Transverse colon (tissue), 4 donors: Measurements from ENCODE around the gene RBM24. TPM values are rescaled to one million over a fixed set of nuclear protein-coding genes. Genes with fewer than 3 reads are reported as not detected.

Source experiments
- DNase-seq: peaks from one replicate; pipeline ENCODE4 v3.0.0-alpha.2; 2019
- H3K27ac ChIP-seq, 4 donors: fragments of 200-600 bp; sonication (generic); 2 replicates each; pipeline ENCODE4 v1.5.1; 2016 to 2018; ENCODE audit warnings: inconsistent platforms in 4 of 4
- H3K27me3 ChIP-seq: fragments of 200-600 bp; sonication (generic); 2 replicates; pipeline ENCODE4 v1.5.1; 2017; ENCODE audit warnings: inconsistent platforms
- H3K36me3 ChIP-seq, 4 donors: fragments of 200-600 bp; sonication (generic); 2 replicates each; pipeline ENCODE4 v1.5.1; 2017 to 2019; ENCODE audit warnings: inconsistent platforms in 4 of 4
- H3K4me1 ChIP-seq, 4 donors: fragments of 200-600 bp; sonication (generic); 2 replicates each; pipeline ENCODE4 v1.5.1; 2017 to 2020; ENCODE audit warnings: inconsistent platforms in 4 of 4
- H3K4me3 ChIP-seq, 4 donors: fragments of 200-600 bp; sonication (generic); 1 replicate in 1 of 4; 2 replicates in 3 of 4; pipeline versions ENCODE4 v1.5.1 to v1.6.1; 2017 to 2019; ENCODE audit warnings: inconsistent platforms in 4 of 4
- H3K9me3 ChIP-seq, 2 donors: fragments of 200-600 bp; sonication (generic); 2 replicates each; pipeline ENCODE4 v1.5.1; 2017 to 2019; ENCODE audit warnings: inconsistent platforms in 2 of 2
- EP300 ChIP-seq: sonication (generic); formaldehyde crosslinking; IDR thresholded peaks from one replicate; pipeline ENCODE4 v1.6.1; 2017; ENCODE audit warnings: antibody characterized with exemption, low read depth
- POLR2A ChIP-seq: fragments of 450-650 bp; IDR thresholded peaks from one replicate; pipeline ENCODE4 v1.6.1; 2016; ENCODE audit warnings: antibody characterized with exemption, mild to moderate bottlenecking, moderate library complexity
- POLR2AphosphoS5 ChIP-seq, 3 donors: sonication (generic); formaldehyde crosslinking; IDR thresholded peaks; one replicate each; pipeline ENCODE4 v1.6.1; 2016; ENCODE audit warnings: antibody characterized with exemption in 3 of 3
- WGBS, 2 donors: methylation state at CpG; one replicate each; pipeline ENCODE4 v1.1.5; 2018; ENCODE audit warnings: low coverage in 1 of 2; 5-methylcytosine and 5-hydroxymethylcytosine counted together
- in situ Hi-C, 4 donors: fragments of 200-750 bp; cut with MboI; loops; one replicate each; pipeline versions ENCODE4 v1.15.0 to v1.15.1; 2017; ENCODE audit warnings: low sequenced_read_pairs in 3 of 4, low pct_ligation_motif_present in 1 of 4, low pct_unique_long_range_greater_than_20kb in 1 of 4
- intact Hi-C: fragments of 100-400 bp; cut with DNase I; formaldehyde crosslinking; loops from one replicate; pipeline ENCODE4 v1.15.1; 2023; ENCODE audit warnings: low total_unique reads
- total RNA-seq, 4 donors: library from RNA; depleted of rRNA; stranded (reverse); fragments of >200 nt; gene quantifications; one replicate each; pipeline ENCODE4 v1.1.0, GENCODE V29; 2016
- TF ChIP-seq, protein P1 (sequence below), 5 experiments: fragments of 200-600 bp in 3 of 5; fragments of 450-650 bp in 2 of 5; sonication (generic) in 3 of 5; IDR thresholded peaks; 1 replicate in 2 of 5; 2 replicates in 3 of 5; pipeline ENCODE4 v1.5.1; 2016 to 2017; ENCODE audit warnings: antibody characterized with exemption in 5 of 5, inconsistent platforms in 3 of 5, mild to moderate bottlenecking in 2 of 5, moderate library complexity in 1 of 5

The RBM24 gene
- total RNA-seq, 4 donors from 2014 or later, result 4.8 to 10.2 TPM; not detected in 2

DNA sequence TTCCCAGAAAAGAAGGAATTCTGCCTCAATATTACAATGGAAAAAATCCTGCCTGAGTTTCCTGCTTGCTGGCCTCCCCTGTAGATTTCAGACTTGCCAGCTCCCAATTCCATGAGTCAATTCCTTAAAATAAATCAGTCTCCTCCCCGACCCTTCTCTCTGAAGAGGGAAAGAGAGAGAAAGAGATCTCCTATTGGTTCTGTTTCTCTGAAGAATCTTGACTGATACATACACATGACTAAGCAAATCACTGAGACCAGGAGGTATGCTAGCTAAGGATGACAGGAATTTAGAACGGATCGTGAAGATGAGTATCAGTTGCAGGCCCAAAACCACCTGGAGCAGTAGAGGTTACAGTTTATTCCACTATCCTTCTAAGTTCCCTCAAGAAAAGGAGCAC, 11.3 kb upstream of the RBM24 start:
- intact Hi-C loops (no loop called here), in situ Hi-C loops (no loop called here)
- DNase-seq, result no peak
- no peaks in the 10 kb centered on the region for H3K9me3 ChIP-seq
- H3K4me1 ChIP-seq, result peaks cover 0 to 5% (median 0%) of the 10 kb centered on the region in 4 donors
- no peaks in the 10 kb centered on the region for H3K27me3 ChIP-seq
- TF ChIP-seq, protein P1, sequence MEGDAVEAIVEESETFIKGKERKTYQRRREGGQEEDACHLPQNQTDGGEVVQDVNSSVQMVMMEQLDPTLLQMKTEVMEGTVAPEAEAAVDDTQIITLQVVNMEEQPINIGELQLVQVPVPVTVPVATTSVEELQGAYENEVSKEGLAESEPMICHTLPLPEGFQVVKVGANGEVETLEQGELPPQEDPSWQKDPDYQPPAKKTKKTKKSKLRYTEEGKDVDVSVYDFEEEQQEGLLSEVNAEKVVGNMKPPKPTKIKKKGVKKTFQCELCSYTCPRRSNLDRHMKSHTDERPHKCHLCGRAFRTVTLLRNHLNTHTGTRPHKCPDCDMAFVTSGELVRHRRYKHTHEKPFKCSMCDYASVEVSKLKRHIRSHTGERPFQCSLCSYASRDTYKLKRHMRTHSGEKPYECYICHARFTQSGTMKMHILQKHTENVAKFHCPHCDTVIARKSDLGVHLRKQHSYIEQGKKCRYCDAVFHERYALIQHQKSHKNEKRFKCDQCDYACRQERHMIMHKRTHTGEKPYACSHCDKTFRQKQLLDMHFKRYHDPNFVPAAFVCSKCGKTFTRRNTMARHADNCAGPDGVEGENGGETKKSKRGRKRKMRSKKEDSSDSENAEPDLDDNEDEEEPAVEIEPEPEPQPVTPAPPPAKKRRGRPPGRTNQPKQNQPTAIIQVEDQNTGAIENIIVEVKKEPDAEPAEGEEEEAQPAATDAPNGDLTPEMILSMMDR (IDR thresholded peaks at IDR 0.05), result no peak
- TF ChIP-seq POLR2A (no peak), EP300 (no peak), POLR2AphosphoS5 (IDR thresholded peaks at IDR 0.05) (no peak)
- H3K36me3 ChIP-seq, result no peaks in the 10 kb centered on the region
- no peak overlapping the region for H3K4me3 ChIP-seq
- WGBS, 2 donors, result 70 to 73% methylated on average over 1 to 3 of the region's 3 CpGs
- no peak overlapping the region for H3K27ac ChIP-seq

DNA sequence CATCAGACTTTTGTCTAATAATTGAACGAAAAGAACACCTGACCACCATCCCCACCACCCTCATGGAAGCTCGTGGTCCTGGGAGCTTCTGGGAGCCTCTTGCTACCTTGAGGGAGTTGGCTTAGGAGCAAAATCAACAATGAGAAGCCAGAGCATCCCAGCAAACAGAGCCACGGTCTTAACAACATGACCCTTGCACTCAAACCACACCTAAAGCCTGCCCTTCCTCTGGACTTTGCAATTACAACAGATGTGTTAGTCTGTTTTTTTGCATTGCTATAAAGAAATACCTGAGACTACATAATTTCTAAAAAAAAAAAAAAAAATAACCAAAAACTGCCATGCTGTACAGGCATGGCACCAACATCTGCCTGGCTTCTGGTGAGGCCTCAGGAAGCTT, 9.5 kb upstream of the RBM24 start:
- in situ Hi-C loops, result no loop called here
- Histone ChIP-seq H3K27ac (peak overlapping the region in 1 of 4 donors; percentile 43), H3K4me1 (peaks cover 0 to 5% (median 0%) of the 10 kb centered on the region in 4 donors), H3K4me3 (no peak overlapping the region), H3K27me3 (no peaks in the 10 kb centered on the region), H3K9me3 (no peaks in the 10 kb centered on the region), H3K36me3 (no peaks in the 10 kb centered on the region)
- DNase-seq, result peak; percentile 37
- 61 to 62% methylated on average over 3 of the region's 3 CpGs for WGBS, 2 donors
- TF ChIP-seq POLR2A, result no peak
- intact Hi-C loops, result no loop called here

DNA sequence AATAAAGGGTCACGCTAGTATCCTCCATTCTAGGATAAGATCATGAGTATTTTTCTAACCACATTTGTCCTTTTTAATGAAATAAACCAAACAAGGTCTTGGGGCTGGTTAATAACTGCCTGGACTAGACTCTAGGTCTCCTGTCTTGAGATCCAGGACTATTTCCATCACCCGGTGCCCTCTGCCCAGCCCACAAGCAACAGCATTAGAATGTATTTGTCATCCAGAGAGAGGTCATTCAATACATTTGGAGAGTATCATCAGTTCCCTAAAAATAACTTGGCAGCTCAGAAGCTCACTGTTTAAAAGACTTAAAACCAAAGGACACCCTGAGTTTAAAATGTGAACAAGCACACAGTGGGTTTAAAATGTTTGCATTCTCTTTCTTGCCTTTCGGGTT, 4.4 kb upstream of the RBM24 start:
- intact Hi-C loops (no loop called here), in situ Hi-C loops (loop anchor here in 1 of 4 donors (25.0 kb wide), 1 partner anchor 311 kb away; no protein-coding TSS in a partner anchor)
- peaks cover 16% of the 10 kb centered on the region for H3K27me3 ChIP-seq
- no peaks in the 10 kb centered on the region for H3K9me3 ChIP-seq
- no peak for DNase-seq
- H3K36me3 ChIP-seq, result no peaks in the 10 kb centered on the region
- peak overlapping the region in 1 of 4 donors; percentile 93 for H3K27ac ChIP-seq
- H3K4me3 ChIP-seq, result no peak overlapping the region
- WGBS, 2 donors, result 77 to 79% methylated on average over 3 of the region's 3 CpGs
- TF ChIP-seq POLR2AphosphoS5 (IDR thresholded peaks at IDR 0.05) (no peak), POLR2A (no peak), EP300 (no peak)
- TF ChIP-seq, protein P1 (IDR thresholded peaks at IDR 0.05), result no peak
- H3K4me1 ChIP-seq, result peaks cover 0 to 28% (median 6%) of the 10 kb centered on the region in 4 donors

DNA sequence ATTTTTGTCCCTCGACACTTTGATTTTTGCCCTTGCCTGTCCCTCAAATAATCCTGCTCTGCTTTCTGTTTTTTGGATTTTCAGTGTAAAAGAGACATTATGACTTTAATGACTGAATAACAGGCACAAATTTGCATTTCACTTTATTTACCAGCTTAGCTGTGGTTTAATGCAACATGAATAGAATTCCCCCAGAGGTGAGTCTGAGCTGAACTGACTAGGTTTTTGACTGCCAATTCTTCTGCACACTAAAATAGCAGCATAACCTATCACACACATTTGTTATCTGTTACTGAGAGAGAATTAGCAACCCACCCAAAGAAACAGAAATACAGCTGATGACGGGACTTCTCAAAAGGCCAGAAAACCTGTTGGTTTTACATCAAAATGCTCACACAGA, 3.9 kb upstream of the RBM24 start:
- H3K36me3 ChIP-seq, result no peaks in the 10 kb centered on the region
- H3K4me3 ChIP-seq, result no peak overlapping the region
- no peaks in the 10 kb centered on the region for H3K9me3 ChIP-seq
- peaks cover 18% of the 10 kb centered on the region for H3K27me3 ChIP-seq
- TF ChIP-seq, protein P1 (IDR thresholded peaks at IDR 0.05), result no peak
- TF ChIP-seq POLR2AphosphoS5 (IDR thresholded peaks at IDR 0.05) (no peak), EP300 (no peak), POLR2A (no peak)
- in situ Hi-C loops, result loop anchor here in 1 of 4 donors (25.0 kb wide), 1 partner anchor 310 kb away; no protein-coding TSS in a partner anchor
- H3K4me1 ChIP-seq, result peaks cover 0 to 26% (median 6%) of the 10 kb centered on the region in 4 donors
- H3K27ac ChIP-seq, result peak overlapping the region in 1 of 4 donors; percentile 93
- WGBS, 2 donors, result 84 to 93% methylated on average over 2 of the region's 2 CpGs
- DNase-seq, result no peak
- intact Hi-C loops, result no loop called here
